Activated B cell treated with CpG ODN at 0.5 μM for 24 hours (primary cell): ENCODE measurements around the gene TMEM181. TPM values are rescaled to one million over a fixed set of nuclear protein-coding genes. Genes with fewer than 3 reads are reported as not detected.
"Not testable (repeated sequence)": the region's sequence is repeated elsewhere in the genome, so short reads cannot be mapped to it uniquely, and the experiment has no call there.

Source experiments
- ATAC-seq: fragments of 200-7000 bp; cut with Tn5 transposase; one replicate; pipeline ENCODE4 v1.10.0; 2021; ENCODE audit warnings: low read depth, mild to moderate bottlenecking, moderate library complexity
- CTCF ChIA-PET: fragments of 350-600 bp; sonication (Branson Sonifier 250); formaldehyde crosslinking; loops from one replicate; lab custom pipeline; 2021; ENCODE audit warnings: antibody characterized with exemption; lab: Charles Lee
- POLR2A ChIA-PET: fragments of 350-600 bp; sonication (Branson Sonifier 250); formaldehyde crosslinking; loops from one replicate; lab custom pipeline; 2021; ENCODE audit warnings: antibody characterized with exemption; lab: Charles Lee
- DNase-seq: peaks from one replicate; pipeline ENCODE4 v3.0.0; 2022
- H3K27ac Mint-ChIP-seq: one replicate; pipeline ENCODE4 v1.8.0; 2020; ENCODE audit warnings: mixed read lengths
- H3K27me3 Mint-ChIP-seq: one replicate; pipeline ENCODE4 v1.8.0; 2021; ENCODE audit warnings: mixed read lengths
- H3K36me3 Mint-ChIP-seq: one replicate; pipeline ENCODE4 v1.8.0; 2021; ENCODE audit warnings: low read depth, mixed read lengths
- H3K4me1 Mint-ChIP-seq: one replicate; pipeline ENCODE4 v1.8.0; 2021; ENCODE audit warnings: mixed read lengths
- H3K4me3 Mint-ChIP-seq: one replicate; pipeline ENCODE4 v1.8.0; 2020; ENCODE audit warnings: mild to moderate bottlenecking, mixed read lengths
- H3K9me3 Mint-ChIP-seq: one replicate; pipeline ENCODE4 v1.8.0; 2020; ENCODE audit warnings: mixed read lengths
- CTCF ChIP-seq: fragments of 200-600 bp; IDR thresholded peaks from one replicate; pipeline ENCODE4 v1.8.0; 2022; ENCODE audit warnings: antibody characterized with exemption, mild to moderate bottlenecking
- intact Hi-C: fragments of 100-400 bp; cut with micrococcal nuclease; formaldehyde crosslinking; loops from one replicate; pipeline ENCODE4 v1.15.1; 2024
- total RNA-seq: library from RNA; stranded (reverse); gene quantifications from 2 replicates; pipeline ENCODE4 v1.2.3, GENCODE V29; 2022

TMEM181 gene
- total RNA-seq, 1 donor from 2014 or later, result 8.8 TPM

GRCh38 chr6:158521759-158522158, 38.1 kb upstream of the TMEM181 start:
- ChIA-PET CTCF (no interaction called here), POLR2A (no interaction called here)
- Mint-ChIP-seq H3K36me3 (no peaks in the 10 kb centered on the region), H3K27me3 (peaks cover 66% of the 10 kb centered on the region), H3K4me1 (peaks cover 12% of the 10 kb centered on the region), H3K4me3 (no peak overlapping the region), H3K9me3 (peaks cover 5% of the 10 kb centered on the region), H3K27ac (no peak overlapping the region)
- ATAC-seq, result no peak
- no peak for TF ChIP-seq CTCF
- no peak for DNase-seq
- intact Hi-C loops, result no loop called here

DNA sequence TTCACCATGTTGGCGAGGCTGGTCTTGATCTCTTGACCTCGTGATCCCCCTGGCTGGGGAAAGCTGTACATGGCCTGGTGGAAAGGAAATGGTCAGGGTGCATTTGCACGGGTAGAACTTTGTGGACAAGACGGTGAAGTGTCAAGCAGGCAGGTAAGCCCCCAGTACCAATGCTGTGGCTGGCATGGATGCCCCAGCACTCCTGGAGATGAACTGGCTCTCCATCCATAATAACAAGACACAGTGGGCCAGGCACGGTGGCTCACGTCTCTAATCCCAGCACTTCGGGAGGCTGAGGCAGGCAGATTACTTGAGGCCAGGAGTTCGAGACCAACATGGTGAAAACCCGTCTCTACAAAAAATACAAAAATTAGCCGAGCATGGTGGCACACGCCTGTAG, 37.3 kb upstream of the TMEM181 start:
- Mint-ChIP-seq H3K27ac (no peak overlapping the region), H3K36me3 (peaks cover 1% of the 10 kb centered on the region), H3K4me1 (peaks cover 10% of the 10 kb centered on the region), H3K9me3 (peaks cover 12% of the 10 kb centered on the region), H3K27me3 (peaks cover 70% of the 10 kb centered on the region), H3K4me3 (no peak overlapping the region)
- ATAC-seq (no peak), DNase-seq (no peak)
- ChIA-PET CTCF (no interaction called here), POLR2A (no interaction called here)
- no peak for TF ChIP-seq CTCF
- intact Hi-C loops, result no loop called here

DNA sequence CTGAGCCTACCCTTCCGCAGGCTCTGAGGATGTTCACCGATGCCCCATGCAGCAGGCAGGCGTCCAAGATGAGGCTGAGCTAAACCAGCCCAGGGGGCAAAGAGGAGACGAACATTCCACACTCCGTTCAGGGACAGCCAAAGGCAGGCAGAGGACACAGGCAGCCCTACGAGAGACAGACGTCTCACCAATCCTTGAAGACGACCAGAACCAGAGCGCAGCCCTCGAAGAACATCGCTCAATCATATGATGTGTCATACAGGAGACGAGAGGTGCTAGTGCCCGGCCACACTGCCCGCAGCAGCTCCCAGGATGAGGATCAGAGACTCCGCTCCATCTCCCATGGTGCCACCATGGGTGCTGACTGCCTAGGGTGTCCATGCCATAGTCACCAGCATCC, 35.6 kb upstream of the TMEM181 start:
- intact Hi-C loops, result no loop called here
- Mint-ChIP-seq H3K27me3 (peaks cover 74% of the 10 kb centered on the region), H3K9me3 (peaks cover 21% of the 10 kb centered on the region), H3K4me1 (no peaks in the 10 kb centered on the region), H3K27ac (no peak overlapping the region), H3K4me3 (no peak overlapping the region), H3K36me3 (peaks cover 1% of the 10 kb centered on the region)
- ATAC-seq (no peak), DNase-seq (no peak)
- CTCF ChIA-PET, result no interaction called here
- POLR2A ChIA-PET, result no interaction called here
- no peak for TF ChIP-seq CTCF

DNA sequence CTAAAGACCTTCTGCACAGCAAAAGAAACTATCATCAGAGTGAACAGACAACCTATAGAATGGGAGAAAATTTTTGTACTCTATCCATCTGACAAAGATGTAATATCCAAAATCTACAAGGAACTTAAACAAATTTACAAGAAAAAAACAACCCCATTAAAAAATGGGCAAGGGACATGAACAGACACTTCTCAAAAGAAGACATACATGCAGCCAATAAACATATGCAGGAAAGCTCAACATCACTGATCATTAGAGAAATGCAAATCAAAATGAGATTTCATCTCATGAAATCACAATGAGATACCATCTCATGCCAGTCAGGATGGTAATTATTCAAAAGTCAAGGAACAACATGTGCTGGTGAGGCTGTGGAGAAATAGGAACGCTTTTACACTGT, 32.0 kb upstream of the TMEM181 start:
- intact Hi-C loops, DNase-seq, H3K27ac Mint-ChIP-seq, H3K4me3 Mint-ChIP-seq, CTCF ChIA-PET, H3K4me1 Mint-ChIP-seq, ATAC-seq, H3K36me3 Mint-ChIP-seq, POLR2A ChIA-PET: not testable (repeated sequence)
- Mint-ChIP-seq H3K27me3 (peaks cover 70% of the 10 kb centered on the region), H3K9me3 (peaks cover 21% of the 10 kb centered on the region)

GRCh38 chr6:158528826-158529225, 31.1 kb upstream of the TMEM181 start:
- Mint-ChIP-seq H3K4me3 (no peak overlapping the region), H3K36me3 (peaks cover 1% of the 10 kb centered on the region), H3K27me3 (peaks cover 69% of the 10 kb centered on the region), H3K9me3 (peaks cover 21% of the 10 kb centered on the region), H3K27ac (no peak overlapping the region), H3K4me1 (no peaks in the 10 kb centered on the region)
- intact Hi-C loops, result no loop called here
- CTCF ChIA-PET, result no interaction called here
- TF ChIP-seq CTCF, result no peak
- DNase-seq, result no peak
- POLR2A ChIA-PET, result no interaction called here
- ATAC-seq, result no peak

- H3K4me1 Mint-ChIP-seq, result no peaks in the 10 kb centered on the region
- H3K36me3 Mint-ChIP-seq, result peaks cover 1% of the 10 kb centered on the region
- ChIA-PET POLR2A (no interaction called here), CTCF (no interaction called here)
- peaks cover 64% of the 10 kb centered on the region for H3K27me3 Mint-ChIP-seq
- TF ChIP-seq CTCF, result no peak
- H3K9me3 Mint-ChIP-seq, result peaks cover 21% of the 10 kb centered on the region
- DNase-seq, result no peak
- no peak overlapping the region for H3K4me3 Mint-ChIP-seq
- ATAC-seq, result no peak
- intact Hi-C loops, result loop anchor here (5.0 kb wide), 1 partner anchor 673 kb away; no protein-coding TSS in a partner anchor
- no peak overlapping the region for H3K27ac Mint-ChIP-seq
Measured at GRCh38 chr6:158529629-158530028, 30.3 kb upstream of the TMEM181 start.
